Natural killer cell (primary cell): Measurements from ENCODE around the gene PPID. TPM values are rescaled to one million over a fixed set of nuclear protein-coding genes. Genes with fewer than 3 reads are reported as not detected.
A peak's percentile ranks its signal among the peaks of the same experiment; 100 is the strongest.

Experiments
- ATAC-seq, 3 donors: fragments of 150-1000 bp in 2 of 3; fragments of 200-7000 bp in 1 of 3; cut with Tn5 transposase; 1 replicate in 1 of 3; 2 replicates in 2 of 3; pipeline ENCODE4 v1.10.0; 2021; ENCODE audit warnings: mild to moderate bottlenecking in 2 of 3, moderate library complexity in 2 of 3
- DNase-seq, 2 donors: peaks; one replicate each; pipeline versions ENCODE4 v3.0.0 to v3.0.0-alpha.2; 2013 to 2021; ENCODE audit warnings: mixed read lengths in 1 of 2
- H3K27ac ChIP-seq: one replicate; pipeline ENCODE4 v1.5.1; 2013; ENCODE audit warnings: mild to moderate bottlenecking, low read length
- H3K27me3 ChIP-seq: one replicate; pipeline ENCODE4 v1.6.1; 2013; ENCODE audit warnings: low read length; ENCODE audit not compliant: control insufficient read depth, insufficient read depth
- H3K36me3 ChIP-seq: one replicate; pipeline ENCODE4 v1.6.1; 2013; ENCODE audit warnings: low read length; ENCODE audit not compliant: control insufficient read depth, insufficient read depth
- H3K4me1 ChIP-seq: one replicate; pipeline ENCODE4 v1.6.1; 2013; ENCODE audit warnings: low read length; ENCODE audit not compliant: control insufficient read depth, insufficient read depth
- H3K4me3 ChIP-seq: one replicate; pipeline ENCODE4 v1.5.1; 2013; ENCODE audit warnings: low read length
- H3K9me3 ChIP-seq: one replicate; pipeline ENCODE4 v1.6.1; 2013; ENCODE audit warnings: low read length; ENCODE audit not compliant: control insufficient read depth, insufficient read depth
- H3K27ac Mint-ChIP-seq, 2 donors: one replicate each; pipeline ENCODE4 v1.8.0; 2022; ENCODE audit warnings: mild to moderate bottlenecking in 2 of 2, mixed read lengths in 2 of 2, moderate library complexity in 1 of 2
- H3K27me3 Mint-ChIP-seq, 2 donors: one replicate each; pipeline ENCODE4 v1.8.0; 2022; ENCODE audit warnings: low read depth in 2 of 2, mixed read lengths in 2 of 2
- H3K36me3 Mint-ChIP-seq: one replicate; pipeline ENCODE4 v1.8.0; 2022; ENCODE audit warnings: mixed read lengths
- H3K4me1 Mint-ChIP-seq, 2 donors: one replicate each; pipeline ENCODE4 v1.8.0; 2022; ENCODE audit warnings: mixed read lengths in 2 of 2
- H3K4me3 Mint-ChIP-seq: one replicate; pipeline ENCODE4 v1.8.0; 2022; ENCODE audit warnings: mild to moderate bottlenecking, moderate library complexity, mixed read lengths
- H3K9me3 Mint-ChIP-seq, 2 donors: one replicate each; pipeline ENCODE4 v1.8.0; 2022; ENCODE audit warnings: mixed read lengths in 2 of 2
- WGBS: methylation state at CpG from one replicate; pipeline ENCODE4 v1.1.7; 2013; ENCODE audit warnings: missing lambda C conversion rate; ENCODE audit not compliant: insufficient coverage; 5-methylcytosine and 5-hydroxymethylcytosine counted together
- intact Hi-C: fragments of 100-400 bp; cut with micrococcal nuclease; formaldehyde crosslinking; loops from one replicate; pipeline ENCODE4 v1.14.2; 2022
- total RNA-seq, 4 donors: library from RNA; stranded (reverse); fragments of 120-200 nt in 1 of 4; gene quantifications; one replicate each; pipeline versions ENCODE4 v1.2.3 to v1.2.4, GENCODE V29; 2013 to 2022
- TF ChIP-seq, protein P1 (sequence below): fragments of 200-600 bp; IDR thresholded peaks from one replicate; pipeline ENCODE4 v1.8.0; 2022; ENCODE audit warnings: antibody characterized with exemption

PPID gene
- total RNA-seq, 3 donors from 2014 or later (not counting 1 experiment from before 2014, with no cell fraction given): 21.5 to 30.7 (median 21.8) TPM

- ATAC-seq (peak; percentile 43 to 55 (median 44)), DNase-seq (peak; percentile 53 to 66)
- Histone ChIP-seq H3K27me3 (no peaks in the 10 kb centered on the region), H3K36me3 (no peaks in the 10 kb centered on the region), H3K4me1 (peaks cover 8% of the 10 kb centered on the region), H3K4me3 (peak overlapping the region; percentile 50), H3K27ac (peak overlapping the region; percentile 39), H3K9me3 (no peaks in the 10 kb centered on the region)
- Mint-ChIP-seq H3K27me3 (no peaks in the 10 kb centered on the region), H3K4me3 (peak overlapping the region; percentile 99), H3K9me3 (no peaks in the 10 kb centered on the region), H3K27ac (peak overlapping the region; percentile 91 to 92), H3K36me3 (no peaks in the 10 kb centered on the region), H3K4me1 (peaks cover 29 to 32% of the 10 kb centered on the region in 2 donors)
- TF ChIP-seq, protein P1, sequence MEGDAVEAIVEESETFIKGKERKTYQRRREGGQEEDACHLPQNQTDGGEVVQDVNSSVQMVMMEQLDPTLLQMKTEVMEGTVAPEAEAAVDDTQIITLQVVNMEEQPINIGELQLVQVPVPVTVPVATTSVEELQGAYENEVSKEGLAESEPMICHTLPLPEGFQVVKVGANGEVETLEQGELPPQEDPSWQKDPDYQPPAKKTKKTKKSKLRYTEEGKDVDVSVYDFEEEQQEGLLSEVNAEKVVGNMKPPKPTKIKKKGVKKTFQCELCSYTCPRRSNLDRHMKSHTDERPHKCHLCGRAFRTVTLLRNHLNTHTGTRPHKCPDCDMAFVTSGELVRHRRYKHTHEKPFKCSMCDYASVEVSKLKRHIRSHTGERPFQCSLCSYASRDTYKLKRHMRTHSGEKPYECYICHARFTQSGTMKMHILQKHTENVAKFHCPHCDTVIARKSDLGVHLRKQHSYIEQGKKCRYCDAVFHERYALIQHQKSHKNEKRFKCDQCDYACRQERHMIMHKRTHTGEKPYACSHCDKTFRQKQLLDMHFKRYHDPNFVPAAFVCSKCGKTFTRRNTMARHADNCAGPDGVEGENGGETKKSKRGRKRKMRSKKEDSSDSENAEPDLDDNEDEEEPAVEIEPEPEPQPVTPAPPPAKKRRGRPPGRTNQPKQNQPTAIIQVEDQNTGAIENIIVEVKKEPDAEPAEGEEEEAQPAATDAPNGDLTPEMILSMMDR: no peak
- under 1% methylated on average over 48 of the region's 49 CpGs for WGBS
- intact Hi-C loops: loop anchor here (2.0 kb wide), 4 partner anchors 41 to 99 kb away; partner anchors contain the start of genes C4orf46 and PPID
These were observed 46.2 kb upstream of the PPID start for GRCh38 chr4:158769175-158769921.

- peak within 1 kb of the TSS; percentile 50 for H3K4me3 ChIP-seq
- H3K4me1 Mint-ChIP-seq: peaks cover 29 to 32% of the 10 kb centered on the region in 2 donors
- ATAC-seq (peak; percentile 82 to 90 (median 86)), DNase-seq (peak; percentile 74 to 85)
- intact Hi-C loops: loop anchor here (2.0 kb wide), 4 partner anchors 42 to 98 kb away; partner anchors contain the start of genes C4orf46 and PPID
- H3K4me1 ChIP-seq: peaks cover 8% of the 10 kb centered on the region
- H3K36me3 ChIP-seq: no peaks in the 10 kb centered on the region
- H3K9me3 ChIP-seq: no peaks in the 10 kb centered on the region
- no peaks in the 10 kb centered on the region for H3K27me3 ChIP-seq
- peak within 1 kb of the TSS; percentile 80 for H3K27ac ChIP-seq
- TF ChIP-seq, protein P1: no peak
- peak within 1 kb of the TSS; percentile 91 to 92 for H3K27ac Mint-ChIP-seq
- no peaks in the 10 kb centered on the region for H3K27me3 Mint-ChIP-seq
- H3K4me3 Mint-ChIP-seq: peak within 1 kb of the TSS; percentile 99
- no peaks in the 10 kb centered on the region for H3K9me3 Mint-ChIP-seq
- no peaks in the 10 kb centered on the region for H3K36me3 Mint-ChIP-seq
- under 1% methylated on average over 88 of the region's 88 CpGs for WGBS
These were observed 45.5 kb upstream of the PPID start, which contains the start of gene FNIP2 for GRCh38 chr4:158768555-158769174. Gene FNIP2, plus strand, starts transcription at chr4:158769026. Its CDS starts 187 bp downstream, at chr4:158769213.

GRCh38 chr4:158767451-158767850 is 44.3 kb upstream of the PPID start:
- 50% methylated on average over 2 of the region's 2 CpGs for WGBS
- H3K27ac ChIP-seq: no peak overlapping the region
- Mint-ChIP-seq H3K9me3 (no peaks in the 10 kb centered on the region), H3K4me3 (peak overlapping the region; percentile 64), H3K36me3 (no peaks in the 10 kb centered on the region), H3K4me1 (peaks cover 29 to 31% of the 10 kb centered on the region in 2 donors), H3K27ac (peak overlapping the region; percentile 68 to 91), H3K27me3 (peaks cover 0 to 5% of the 10 kb centered on the region in 2 donors)
- DNase-seq (peak in 1 of 2 donors; percentile 4), ATAC-seq (no peak)
- H3K36me3 ChIP-seq: no peaks in the 10 kb centered on the region
- TF ChIP-seq, protein P1: no peak
- intact Hi-C loops: no loop called here
- H3K4me3 ChIP-seq: no peak overlapping the region
- H3K4me1 ChIP-seq: peaks cover 8% of the 10 kb centered on the region
- H3K27me3 ChIP-seq: no peaks in the 10 kb centered on the region
- H3K9me3 ChIP-seq: no peaks in the 10 kb centered on the region
